CD14-positive monocyte (primary cell): Measurements from ENCODE around the gene REN. TPM values are rescaled to one million over a fixed set of nuclear protein-coding genes. Genes with fewer than 3 reads are reported as not detected.
A peak's percentile ranks its signal among the peaks of the same experiment; 100 is the strongest.

Experiments
- DNase-seq, 3 donors: peaks; one replicate each; pipeline ENCODE4 v3.0.0-alpha.2; 2011 to 2022
- H2AFZ ChIP-seq: 2 replicates; pipeline ENCODE4 v1.6.0; 2012; ENCODE audit warnings: mild to moderate bottlenecking, low read depth, low read length, inconsistent platforms; ENCODE audit not compliant: insufficient read depth, poor library complexity, severe bottlenecking
- H3K27ac ChIP-seq, 2 donors: 1 replicate in 1 of 2; 2 replicates in 1 of 2; pipeline ENCODE4 v1.5.1; 2012 to 2013; ENCODE audit warnings: low read length in 2 of 2, control low read depth in 1 of 2, inconsistent platforms in 1 of 2, low read depth in 1 of 2, mild to moderate bottlenecking in 1 of 2
- H3K27me3 ChIP-seq, 2 donors: one replicate each; pipeline versions ENCODE4 v1.6.0 to v1.6.1; 2011 to 2013; ENCODE audit warnings: low read length in 2 of 2; ENCODE audit not compliant: control insufficient read depth in 2 of 2, insufficient read depth in 2 of 2
- H3K36me3 ChIP-seq, 2 donors: replicated peaks in 1 of 2; 1 replicate in 1 of 2; 2 replicates in 1 of 2; pipeline versions ENCODE4 v1.5.1 to v1.6.1; 2012 to 2013; ENCODE audit warnings: low read length in 2 of 2, control low read depth in 1 of 2, inconsistent platforms in 1 of 2, mild to moderate bottlenecking in 1 of 2; ENCODE audit not compliant: insufficient read depth in 2 of 2, control insufficient read depth in 1 of 2
- H3K4me1 ChIP-seq, 2 donors: 1 replicate in 1 of 2; 2 replicates in 1 of 2; pipeline versions ENCODE4 v1.5.1 to v1.6.1; 2012 to 2013; ENCODE audit warnings: low read length in 2 of 2, control low read depth in 1 of 2, inconsistent platforms in 1 of 2, mild to moderate bottlenecking in 1 of 2, moderate library complexity in 1 of 2; ENCODE audit not compliant: insufficient read depth in 2 of 2, control insufficient read depth in 1 of 2
- H3K4me2 ChIP-seq: replicated peaks from 2 replicates; pipeline ENCODE3; 2012; ENCODE audit warnings: low read length, moderate library complexity, mild to moderate bottlenecking; ENCODE audit not compliant: poor library complexity, severe bottlenecking; ENCODE audit errors: extremely low read depth
- H3K4me3 ChIP-seq, 3 experiments: fragments of 200-600 bp in 1 of 3; sonication (generic) in 1 of 3; replicated peaks in 1 of 3; 1 replicate in 2 of 3; 2 replicates in 1 of 3; pipeline ENCODE4 v1.5.1; 2011 to 2013; ENCODE audit warnings: low read length in 3 of 3, mild to moderate bottlenecking in 3 of 3, control low read depth in 2 of 3, low read depth in 2 of 3, inconsistent platforms in 1 of 3, moderate library complexity in 1 of 3
- H3K79me2 ChIP-seq: 2 replicates; pipeline ENCODE4 v1.6.0; 2012; ENCODE audit warnings: mild to moderate bottlenecking, control low read depth, inconsistent platforms, low read length, moderate library complexity; ENCODE audit not compliant: insufficient read depth
- H3K9ac ChIP-seq: 2 replicates; pipeline ENCODE4 v1.6.0; 2017; ENCODE audit warnings: low read length, mild to moderate bottlenecking; ENCODE audit not compliant: insufficient read depth, poor library complexity, severe bottlenecking
- H3K9me3 ChIP-seq, 2 donors: replicated peaks in 1 of 2; 1 replicate in 1 of 2; 2 replicates in 1 of 2; pipeline versions ENCODE4 v1.5.1 to v1.6.1; 2012 to 2013; ENCODE audit warnings: low read length in 2 of 2, control low read depth in 1 of 2; ENCODE audit not compliant: control insufficient read depth in 1 of 2, insufficient read depth in 1 of 2
- H4K20me1 ChIP-seq: 2 replicates; pipeline ENCODE4 v1.6.0; 2012; ENCODE audit warnings: mild to moderate bottlenecking, low read length, control low read depth, moderate library complexity; ENCODE audit not compliant: insufficient read depth
- H3K27ac Mint-ChIP-seq, 7 donors: one replicate each; pipeline ENCODE4 v1.8.0; 2020; ENCODE audit warnings: mild to moderate bottlenecking in 7 of 7, mixed read lengths in 7 of 7, moderate library complexity in 6 of 7, inconsistent platforms in 2 of 7
- H3K27me3 Mint-ChIP-seq, 3 donors: one replicate each; pipeline ENCODE4 v1.8.0; 2021 to 2022; ENCODE audit warnings: low read depth in 3 of 3, mild to moderate bottlenecking in 3 of 3, mixed read lengths in 3 of 3, moderate library complexity in 3 of 3, inconsistent platforms in 1 of 3
- H3K36me3 Mint-ChIP-seq, 2 donors: one replicate each; pipeline ENCODE4 v1.8.0; 2020; ENCODE audit warnings: mixed read lengths in 2 of 2, inconsistent platforms in 1 of 2, mild to moderate bottlenecking in 1 of 2
- H3K4me1 Mint-ChIP-seq: one replicate; pipeline ENCODE4 v1.8.0; 2020; ENCODE audit warnings: mild to moderate bottlenecking, mixed read lengths
- H3K4me3 Mint-ChIP-seq, 2 donors: one replicate each; pipeline ENCODE4 v1.8.0; 2020; ENCODE audit warnings: mild to moderate bottlenecking in 2 of 2, mixed read lengths in 2 of 2, moderate library complexity in 1 of 2
- H3K9me3 Mint-ChIP-seq, 7 donors: one replicate each; pipeline ENCODE4 v1.8.0; 2020 to 2022; ENCODE audit warnings: mixed read lengths in 7 of 7, mild to moderate bottlenecking in 6 of 7, moderate library complexity in 6 of 7, inconsistent platforms in 2 of 7
- CTCF ChIP-seq: fragments of 200-600 bp; IDR thresholded peaks from one replicate; pipeline ENCODE4 v1.8.0; 2022; ENCODE audit warnings: antibody characterized with exemption, mild to moderate bottlenecking
- WGBS: methylation state at CpG from one replicate; pipeline ENCODE4 v1.1.5; 2013; ENCODE audit warnings: missing lambda C conversion rate; ENCODE audit not compliant: insufficient coverage; 5-methylcytosine and 5-hydroxymethylcytosine counted together
- intact Hi-C, 2 donors: fragments of 100-400 bp; cut with micrococcal nuclease; formaldehyde crosslinking; loops; one replicate each; pipeline versions ENCODE4 v1.15.0 to v1.15.1; 2023
- polyA plus RNA-seq, 3 donors: library from polyadenylated mRNA; depleted of rRNA in 1 of 3; unstranded in 2 of 3; stranded (reverse) in 1 of 3; fragments of 300-500 nt in 2 of 3; fragments of >200 nt in 1 of 3; fragmentation: Illumina TruSeq in 2 of 3; gene quantifications; 1 replicate in 2 of 3; 2 replicates in 1 of 3; pipeline ENCODE4 v1.2.3, GENCODE V29; 2012 to 2021

Gene REN
- polyA plus RNA-seq, 3 donors: not detected

- Histone ChIP-seq H3K36me3 (no peaks in the 10 kb centered on the region), H3K9ac (no peak overlapping the region), H2AFZ (no peak overlapping the region), H3K4me2 (no peak overlapping the region), H3K27ac (no peak overlapping the region), H3K79me2 (no peaks in the 10 kb centered on the region), H3K27me3 (peaks cover under 1 to 26% of the 10 kb centered on the region in 2 donors), H3K4me3 (no peak overlapping the region), H4K20me1 (no peaks in the 10 kb centered on the region), H3K9me3 (no peaks in the 10 kb centered on the region), H3K4me1 (peaks cover 12% of the 10 kb centered on the region in 2 donors)
- DNase-seq: no peak
- Mint-ChIP-seq H3K27me3 (peaks cover 33 to 37% (median 37%) of the 10 kb centered on the region in 3 donors), H3K27ac (peak overlapping the region in 1 of 7 donors; percentile 6), H3K36me3 (no peaks in the 10 kb centered on the region), H3K4me1 (peaks cover 15% of the 10 kb centered on the region), H3K9me3 (peaks cover 0 to 2% (median 0%) of the 10 kb centered on the region in 7 donors), H3K4me3 (no peak overlapping the region)
- TF ChIP-seq CTCF: no peak
- intact Hi-C loops: no loop called here
- 81% methylated on average over 2 of the region's 2 CpGs for WGBS
Measured at GRCh38 chr1:204194080-204194479, 27.9 kb upstream of the REN start.

- H3K27me3 ChIP-seq: peaks cover 5 to 37% of the 10 kb centered on the region in 2 donors
- WGBS: 90% methylated on average over 2 of the region's 3 CpGs
- intact Hi-C loops: no loop called here
Measured at GRCh38 chr1:204192589-204193352, 26.6 kb upstream of the REN start.

More at GRCh38 chr1:204192589-204193352, 26.6 kb upstream of the REN start:
- Histone ChIP-seq H3K4me3 (no peak overlapping the region), H3K79me2 (no peaks in the 10 kb centered on the region), H3K9me3 (no peaks in the 10 kb centered on the region), H2AFZ (no peak overlapping the region), H3K36me3 (no peaks in the 10 kb centered on the region), H3K4me1 (peaks cover 12% of the 10 kb centered on the region in 2 donors), H3K4me2 (no peak overlapping the region), H4K20me1 (no peaks in the 10 kb centered on the region), H3K9ac (no peak overlapping the region), H3K27ac (no peak overlapping the region)
- Mint-ChIP-seq H3K4me1 (peaks cover 15% of the 10 kb centered on the region), H3K27me3 (peaks cover 40 to 50% (median 41%) of the 10 kb centered on the region in 3 donors), H3K4me3 (no peak overlapping the region), H3K36me3 (no peaks in the 10 kb centered on the region), H3K27ac (no peak overlapping the region), H3K9me3 (peaks cover 0 to 2% (median 0%) of the 10 kb centered on the region in 7 donors)
- DNase-seq: no peak
- TF ChIP-seq CTCF: no peak
